H9 (cell line): ENCODE results near the gene BBS2. TPM values are rescaled to one million over a fixed set of nuclear protein-coding genes. Genes with fewer than 3 reads are reported as not detected.

Experiments used
- DNase-seq: peaks from one replicate; pipeline ENCODE4 v3.0.0-alpha.2; 2017
- H2AFZ ChIP-seq: one replicate; pipeline ENCODE4 v1.6.1; 2013; ENCODE audit warnings: mild to moderate bottlenecking, low read length, control low read depth, moderate library complexity
- H2AK5ac ChIP-seq: 2 replicates; pipeline ENCODE4 v1.6.1; 2013; ENCODE audit warnings: low read length, control low read depth, mixed read lengths; ENCODE audit not compliant: insufficient read length
- H2BK120ac ChIP-seq: one replicate; pipeline ENCODE4 v1.6.1; 2013; ENCODE audit warnings: low read depth, mild to moderate bottlenecking, low read length, control low read depth, inconsistent platforms; ENCODE audit not compliant: poor library complexity, severe bottlenecking
- H2BK12ac ChIP-seq: 2 replicates; pipeline ENCODE4 v1.6.1; 2013; ENCODE audit warnings: low read length, control low read depth, mixed read lengths, low read depth; ENCODE audit not compliant: insufficient read length
- H2BK15ac ChIP-seq: 2 replicates; pipeline ENCODE4 v1.6.1; 2013; ENCODE audit warnings: low read depth, low read length, control low read depth
- H2BK20ac ChIP-seq: one replicate; pipeline ENCODE4 v1.6.1; 2013; ENCODE audit warnings: low read depth, mild to moderate bottlenecking, low read length, control low read depth, inconsistent platforms; ENCODE audit not compliant: poor library complexity, severe bottlenecking
- H2BK5ac ChIP-seq: 2 replicates; pipeline ENCODE4 v1.6.1; 2013; ENCODE audit warnings: low read length, control low read depth, mixed read lengths; ENCODE audit not compliant: insufficient read length
- H3K14ac ChIP-seq: 2 replicates; pipeline ENCODE4 v1.6.1; 2013; ENCODE audit warnings: low read length, control low read depth; ENCODE audit not compliant: insufficient read depth
- H3K18ac ChIP-seq: 2 replicates; pipeline ENCODE4 v1.6.1; 2013; ENCODE audit warnings: low read depth, mild to moderate bottlenecking, mixed read lengths, low read length, control low read depth; ENCODE audit not compliant: insufficient read length
- H3K23ac ChIP-seq: 2 replicates; pipeline ENCODE4 v1.6.1; 2013; ENCODE audit warnings: low read length, control low read depth, mixed read lengths, low read depth; ENCODE audit not compliant: insufficient read length
- H3K23me2 ChIP-seq: 2 replicates; pipeline ENCODE4 v1.6.1; 2013; ENCODE audit warnings: low read depth, mild to moderate bottlenecking, mixed read lengths, low read length, control low read depth; ENCODE audit not compliant: insufficient read length, poor library complexity, severe bottlenecking
- H3K27ac ChIP-seq: 2 replicates; pipeline ENCODE4 v1.5.1; 2013; ENCODE audit warnings: low read length, control low read depth, mixed read lengths, low read depth; ENCODE audit not compliant: insufficient read length
- H3K27me3 ChIP-seq: 2 replicates; pipeline ENCODE4 v1.6.1; 2013; ENCODE audit warnings: low read length, control low read depth, inconsistent platforms; ENCODE audit not compliant: insufficient read depth
- H3K4ac ChIP-seq: 2 replicates; pipeline ENCODE4 v1.6.1; 2013; ENCODE audit warnings: low read depth, mild to moderate bottlenecking, control low read depth, inconsistent platforms, low read length, moderate library complexity
- H3K4me1 ChIP-seq: 2 replicates; pipeline ENCODE4 v1.6.1; 2013; ENCODE audit warnings: low read length, control low read depth, inconsistent platforms; ENCODE audit not compliant: insufficient read depth
- H3K4me2 ChIP-seq: 2 replicates; pipeline ENCODE4 v1.6.1; 2013; ENCODE audit warnings: low read length, control low read depth, mixed read lengths; ENCODE audit not compliant: insufficient read length, insufficient read depth
- H3K56ac ChIP-seq: 2 replicates; pipeline ENCODE4 v1.6.1; 2013; ENCODE audit warnings: low read depth, mild to moderate bottlenecking, mixed read lengths, low read length, control low read depth; ENCODE audit not compliant: insufficient read length
- H3K79me1 ChIP-seq: 2 replicates; pipeline ENCODE4 v1.6.1; 2013; ENCODE audit warnings: low read depth, mild to moderate bottlenecking, moderate library complexity, low read length, control low read depth, inconsistent platforms; ENCODE audit not compliant: insufficient read depth, poor library complexity, severe bottlenecking
- H3K79me2 ChIP-seq: 2 replicates; pipeline ENCODE4 v1.6.1; 2013; ENCODE audit warnings: low read length, control low read depth, inconsistent platforms; ENCODE audit not compliant: insufficient read depth
- H3K9ac ChIP-seq: 2 replicates; pipeline ENCODE4 v1.6.1; 2013; ENCODE audit warnings: low read length, control low read depth, mixed read lengths; ENCODE audit not compliant: insufficient read length; ENCODE audit errors: extremely low read depth
- H3K9me3 ChIP-seq: one replicate; pipeline ENCODE4 v1.6.1; 2013; ENCODE audit warnings: low read depth, low read length, inconsistent platforms; ENCODE audit not compliant: control insufficient read depth
- H3T11ph ChIP-seq: one replicate; pipeline ENCODE4 v1.6.1; 2013; ENCODE audit warnings: mild to moderate bottlenecking, low read length, control low read depth, inconsistent platforms
- H4K20me1 ChIP-seq: one replicate; pipeline ENCODE4 v1.6.1; 2013; ENCODE audit not compliant: control insufficient read depth, insufficient read length, insufficient read depth
- H4K5ac ChIP-seq: 2 replicates; pipeline ENCODE4 v1.6.1; 2013; ENCODE audit warnings: low read depth, mild to moderate bottlenecking, mixed read lengths, low read length, control low read depth; ENCODE audit not compliant: insufficient read length
- H4K8ac ChIP-seq: replicated peaks from 2 replicates; pipeline ENCODE4 v1.6.1; 2013; ENCODE audit warnings: low read length, control low read depth, mixed read lengths, low read depth; ENCODE audit not compliant: insufficient read length
- H4K91ac ChIP-seq: 2 replicates; pipeline ENCODE4 v1.6.1; 2013; ENCODE audit warnings: low read depth, mild to moderate bottlenecking, moderate library complexity, mixed read lengths, low read length, control low read depth; ENCODE audit not compliant: insufficient read length
- H3K27ac Mint-ChIP-seq, 3 experiments: 2 replicates in 2 of 3; 3 replicates in 1 of 3; pipeline ENCODE4 v1.8.0; 2020 to 2021; ENCODE audit warnings: mixed read lengths in 3 of 3, mild to moderate bottlenecking in 1 of 3, moderate library complexity in 1 of 3
- H3K27me3 Mint-ChIP-seq: 2 replicates; pipeline ENCODE4 v1.8.0; 2021; ENCODE audit warnings: low read depth, mild to moderate bottlenecking, moderate library complexity, mixed read lengths
- H3K36me3 Mint-ChIP-seq, 3 experiments: 2 replicates in 2 of 3; 3 replicates in 1 of 3; pipeline ENCODE4 v1.8.0; 2020 to 2021; ENCODE audit warnings: low read depth in 3 of 3, mixed read lengths in 3 of 3; ENCODE audit not compliant: insufficient read depth in 1 of 3
- H3K4me1 Mint-ChIP-seq, 2 experiments: 2 replicates each; pipeline ENCODE4 v1.8.0; 2020; ENCODE audit warnings: mixed read lengths in 2 of 2
- H3K4me3 Mint-ChIP-seq, 2 experiments: 2 replicates in 1 of 2; 3 replicates in 1 of 2; pipeline ENCODE4 v1.8.0; 2020 to 2021; ENCODE audit warnings: mild to moderate bottlenecking in 2 of 2, mixed read lengths in 2 of 2, moderate library complexity in 1 of 2
- H3K9me3 Mint-ChIP-seq, 2 experiments: 2 replicates in 1 of 2; 3 replicates in 1 of 2; pipeline ENCODE4 v1.8.0; 2020; ENCODE audit warnings: mild to moderate bottlenecking in 2 of 2, mixed read lengths in 2 of 2, moderate library complexity in 1 of 2
- WGBS: extraction: QIAGEN DNeasy Blood & Tissue Kit; methylation state at CpG from one replicate; pipeline ENCODE4 v1.1.7; 2013; ENCODE audit warnings: missing lambda C conversion rate, low lambda C conversion rate, mixed read lengths; ENCODE audit not compliant: insufficient read length; ENCODE audit errors: extremely low coverage; 5-methylcytosine and 5-hydroxymethylcytosine counted together
- total RNA-seq: library from RNA; stranded (reverse); gene quantifications from 2 replicates; pipeline ENCODE4 v1.2.1, GENCODE V29; 2021
- TF ChIP-seq, protein P1 (sequence below): fragments of 200-600 bp; sonication (generic); conservative IDR thresholded peaks from 3 replicates; pipeline ENCODE4 v1.8.0; 2021; ENCODE audit warnings: antibody characterized with exemption, mild to moderate bottlenecking

BBS2 gene
- total RNA-seq, 1 experiment from 2014 or later, result 13.1 TPM

DNA sequence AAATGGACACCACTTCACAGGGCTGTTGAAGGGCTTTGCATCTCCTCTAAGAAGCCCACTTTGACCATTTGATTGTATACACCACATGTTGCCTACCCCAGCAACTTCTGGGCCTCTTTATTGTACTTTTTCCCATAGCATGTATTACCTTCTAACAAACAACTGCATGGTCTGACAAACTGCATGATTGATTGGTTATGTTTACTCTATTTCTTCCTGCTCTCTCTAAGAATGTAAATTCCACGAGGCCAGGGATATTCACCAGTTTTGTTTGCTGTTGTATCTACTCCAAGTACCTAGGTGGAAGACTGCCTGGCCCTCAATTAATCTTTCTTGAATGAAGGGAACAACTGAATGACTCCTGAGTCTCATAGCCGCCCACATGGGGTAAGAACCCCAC is 22.2 kb upstream of the BBS2 start:
- Histone ChIP-seq H3K27me3 (no peaks in the 10 kb centered on the region), H4K5ac (no peak overlapping the region), H2AK5ac (no peak overlapping the region), H3K79me1 (no peaks in the 10 kb centered on the region), H2AFZ (no peak overlapping the region), H3K27ac (no peak overlapping the region), H4K20me1 (no peaks in the 10 kb centered on the region), H3T11ph (no peak overlapping the region), H3K18ac (no peak overlapping the region), H4K91ac (no peak overlapping the region), H3K4me2 (no peak overlapping the region), H3K9me3 (no peaks in the 10 kb centered on the region), H3K9ac (no peak overlapping the region), H3K56ac (no peak overlapping the region), H2BK12ac (no peak overlapping the region), H3K23ac (no peak overlapping the region), H3K14ac (no peak overlapping the region), H2BK120ac (no peak overlapping the region), H3K79me2 (no peaks in the 10 kb centered on the region), H3K23me2 (no peaks in the 10 kb centered on the region), H3K4ac (no peak overlapping the region), H2BK20ac (no peak overlapping the region), H2BK15ac (no peak overlapping the region), H3K4me1 (no peaks in the 10 kb centered on the region), H2BK5ac (no peak overlapping the region), H4K8ac (no peak overlapping the region)
- DNase-seq, result no peak
- no CpG with 5 or more reads among the region's 2 CpGs for WGBS
- peaks cover 14% of the 10 kb centered on the region for H3K27me3 Mint-ChIP-seq
- H3K27ac Mint-ChIP-seq, result no peak overlapping the region
- H3K9me3 Mint-ChIP-seq, result peaks cover 4 to 5% of the 10 kb centered on the region in 2 experiments; a peak in 4 of 5 replicates
- TF ChIP-seq, protein P1, sequence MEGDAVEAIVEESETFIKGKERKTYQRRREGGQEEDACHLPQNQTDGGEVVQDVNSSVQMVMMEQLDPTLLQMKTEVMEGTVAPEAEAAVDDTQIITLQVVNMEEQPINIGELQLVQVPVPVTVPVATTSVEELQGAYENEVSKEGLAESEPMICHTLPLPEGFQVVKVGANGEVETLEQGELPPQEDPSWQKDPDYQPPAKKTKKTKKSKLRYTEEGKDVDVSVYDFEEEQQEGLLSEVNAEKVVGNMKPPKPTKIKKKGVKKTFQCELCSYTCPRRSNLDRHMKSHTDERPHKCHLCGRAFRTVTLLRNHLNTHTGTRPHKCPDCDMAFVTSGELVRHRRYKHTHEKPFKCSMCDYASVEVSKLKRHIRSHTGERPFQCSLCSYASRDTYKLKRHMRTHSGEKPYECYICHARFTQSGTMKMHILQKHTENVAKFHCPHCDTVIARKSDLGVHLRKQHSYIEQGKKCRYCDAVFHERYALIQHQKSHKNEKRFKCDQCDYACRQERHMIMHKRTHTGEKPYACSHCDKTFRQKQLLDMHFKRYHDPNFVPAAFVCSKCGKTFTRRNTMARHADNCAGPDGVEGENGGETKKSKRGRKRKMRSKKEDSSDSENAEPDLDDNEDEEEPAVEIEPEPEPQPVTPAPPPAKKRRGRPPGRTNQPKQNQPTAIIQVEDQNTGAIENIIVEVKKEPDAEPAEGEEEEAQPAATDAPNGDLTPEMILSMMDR, result no peak
- peaks cover 16 to 17% of the 10 kb centered on the region in 2 experiments for H3K4me1 Mint-ChIP-seq
- no peaks in the 10 kb centered on the region for H3K36me3 Mint-ChIP-seq
- H3K4me3 Mint-ChIP-seq, result no peak overlapping the region
